ENCODE results near the gene GTF2F2.

The GTF2F2 gene

GRCh38 chr13:45209229-45209628 is 88.9 kb downstream of the GTF2F2 start:
- DNase-seq (ENCODE audit: low spot score) = no peak

- no peak for DNase-seq (ENCODE audit: low spot score)
Observed at GRCh38 chr13:45215392-45216077, 95.2 kb downstream of the GTF2F2 start.

- DNase-seq (ENCODE audit: low spot score) = no peak
Observed at GRCh38 chr13:45216193-45216592, 95.9 kb downstream of the GTF2F2 start.

GRCh38 chr13:45218689-45219088 is 98.4 kb downstream of the GTF2F2 start:
- no peak for DNase-seq (ENCODE audit: low spot score)

GRCh38 chr13:45219123-45219891 is 99.0 kb downstream of the GTF2F2 start:
- DNase-seq (ENCODE audit: low spot score) = no peak

- no peak for DNase-seq (ENCODE audit: low spot score)
Observed at GRCh38 chr13:45219938-45220375, 99.6 kb downstream of the GTF2F2 start.

- no peak for DNase-seq (ENCODE audit: low spot score)
Observed at GRCh38 chr13:45220403-45220802, 100.1 kb downstream of the GTF2F2 start.

- no peak for DNase-seq (ENCODE audit: low spot score)
Observed at GRCh38 chr13:45222516-45222915, 102.2 kb downstream of the GTF2F2 start.

- DNase-seq (ENCODE audit: low spot score) = no peak
Observed at GRCh38 chr13:45222919-45223318, 102.6 kb downstream of the GTF2F2 start.

- DNase-seq (ENCODE audit: low spot score) = no peak
Observed at GRCh38 chr13:45224176-45224575, 103.9 kb downstream of the GTF2F2 start.

GRCh38 chr13:45225370-45225769 is 105.1 kb downstream of the GTF2F2 start:
- no peak for DNase-seq (ENCODE audit: low spot score)

- DNase-seq (ENCODE audit: low spot score) = no peak
Observed at GRCh38 chr13:45226024-45226423, 105.7 kb downstream of the GTF2F2 start.

- DNase-seq (ENCODE audit: low spot score) = no peak
Observed at GRCh38 chr13:45228002-45228401, 107.7 kb downstream of the GTF2F2 start.

GRCh38 chr13:45229172-45229571 is 108.9 kb downstream of the GTF2F2 start:
- DNase-seq (ENCODE audit: low spot score) = no peak

GRCh38 chr13:45231305-45231704 is 111.0 kb downstream of the GTF2F2 start:
- DNase-seq (ENCODE audit: low spot score) = no peak

- DNase-seq (ENCODE audit: low spot score) = no peak
Observed at GRCh38 chr13:45231722-45232121, 111.4 kb downstream of the GTF2F2 start.

GRCh38 chr13:45232591-45232990 is 112.3 kb downstream of the GTF2F2 start:
- DNase-seq (ENCODE audit: low spot score) = no peak

GRCh38 chr13:45238945-45239795 is 118.9 kb downstream of the GTF2F2 start:
- no peak for DNase-seq (ENCODE audit: low spot score)

GRCh38 chr13:45240143-45240542 is 119.8 kb downstream of the GTF2F2 start:
- no peak for DNase-seq (ENCODE audit: low spot score)

- DNase-seq (ENCODE audit: low spot score) = no peak
Observed at GRCh38 chr13:45242070-45242469, 121.8 kb downstream of the GTF2F2 start.

- DNase-seq (ENCODE audit: low spot score) = no peak
Observed at GRCh38 chr13:45242524-45242923, 122.2 kb downstream of the GTF2F2 start.

- no peak for DNase-seq (ENCODE audit: low spot score)
Observed at GRCh38 chr13:45243077-45243476, 122.8 kb downstream of the GTF2F2 start.
